Measurements from ENCODE around the gene SOX6. TPM values are rescaled to one million over a fixed set of nuclear protein-coding genes. Genes with fewer than 3 reads are reported as not detected.

The SOX6 gene
- total RNA-seq, 4 donors from 2014 or later = 1.6 to 22.7 (median 6.9) TPM

- Histone ChIP-seq H3K4me1 (no peaks in the 10 kb centered on the region), H3K36me3 (no peaks in the 10 kb centered on the region), H3K4me3 (no peak overlapping the region), H3K27ac (no peak overlapping the region), H3K9me3 (no peaks in the 10 kb centered on the region), H3K27me3 (no peaks in the 10 kb centered on the region)
- intact Hi-C loops (cut with DNase I; ENCODE audit: low total_unique reads) (no loop called here), in situ Hi-C loops (cut with MboI; ENCODE audit: low pct_ligation_motif_present in 1 of 4, low pct_unique_long_range_greater_than_20kb in 1 of 4, low sequenced_read_pairs in 3 of 4) (no loop called here)
- DNase-seq = no peak
- TF ChIP-seq POLR2AphosphoS5 (IDR thresholded peaks at IDR 0.05) = no peak
- TF ChIP-seq CTCF (IDR thresholded peaks at IDR 0.05) = no peak
- TF ChIP-seq EP300 (IDR thresholded peaks at IDR 0.05; ENCODE audit: low read depth) = no peak
- TF ChIP-seq POLR2A (IDR thresholded peaks at IDR 0.05) = no peak
These were observed 17.4 kb upstream of the SOX6 start for GRCh38 chr11:16373768-16374167.

GRCh38 chr11:16372355-16372754 lies 16.0 kb upstream of the SOX6 start:
- in situ Hi-C loops (cut with MboI; ENCODE audit: low pct_ligation_motif_present in 1 of 4, low pct_unique_long_range_greater_than_20kb in 1 of 4, low sequenced_read_pairs in 3 of 4) = no loop called here
- TF ChIP-seq CTCF (IDR thresholded peaks at IDR 0.05) (no peak), POLR2A (IDR thresholded peaks at IDR 0.05) (no peak), POLR2AphosphoS5 (IDR thresholded peaks at IDR 0.05) (no peak), EP300 (IDR thresholded peaks at IDR 0.05; ENCODE audit: low read depth) (no peak)
- H3K9me3 ChIP-seq = no peaks in the 10 kb centered on the region
- H3K27me3 ChIP-seq = no peaks in the 10 kb centered on the region
- intact Hi-C loops (cut with DNase I; ENCODE audit: low total_unique reads) = no loop called here
- no peak overlapping the region for H3K27ac ChIP-seq
- H3K36me3 ChIP-seq = no peaks in the 10 kb centered on the region
- H3K4me1 ChIP-seq = no peaks in the 10 kb centered on the region
- WGBS, 2 donors (ENCODE audit: low coverage in 1 of 2) = 87 to 95% methylated on average over 2 of the region's 2 CpGs
- H3K4me3 ChIP-seq = no peak overlapping the region
- no peak for DNase-seq

- Histone ChIP-seq H3K4me3 (no peak overlapping the region), H3K27me3 (no peaks in the 10 kb centered on the region), H3K4me1 (peaks cover 0 to 9% (median 3%) of the 10 kb centered on the region in 4 donors), H3K36me3 (no peaks in the 10 kb centered on the region), H3K27ac (no peak overlapping the region), H3K9me3 (no peaks in the 10 kb centered on the region)
- WGBS, 2 donors (ENCODE audit: low coverage in 1 of 2) = 79 to 85% methylated on average over 2 of the region's 2 CpGs
- no peak for DNase-seq
- in situ Hi-C loops (cut with MboI; ENCODE audit: low pct_ligation_motif_present in 1 of 4, low pct_unique_long_range_greater_than_20kb in 1 of 4, low sequenced_read_pairs in 3 of 4) (no loop called here), intact Hi-C loops (cut with DNase I; ENCODE audit: low total_unique reads) (no loop called here)
- no peak for TF ChIP-seq CTCF (IDR thresholded peaks at IDR 0.05)
- no peak for TF ChIP-seq EP300 (IDR thresholded peaks at IDR 0.05; ENCODE audit: low read depth)
- no peak for TF ChIP-seq POLR2A (IDR thresholded peaks at IDR 0.05)
- TF ChIP-seq POLR2AphosphoS5 (IDR thresholded peaks at IDR 0.05) = no peak
These were observed 10.9 kb upstream of the SOX6 start for GRCh38 chr11:16367252-16367651.

GRCh38 chr11:16365581-16366228 lies 9.4 kb upstream of the SOX6 start:
- H3K4me3 ChIP-seq = no peak overlapping the region
- WGBS, 2 donors (ENCODE audit: low coverage in 1 of 2) = 65 to 79% methylated on average over 3 of the region's 3 CpGs
- H3K36me3 ChIP-seq = no peaks in the 10 kb centered on the region
- no peaks in the 10 kb centered on the region for H3K9me3 ChIP-seq
- no peak for TF ChIP-seq POLR2A (IDR thresholded peaks at IDR 0.05)
- TF ChIP-seq EP300 (IDR thresholded peaks at IDR 0.05; ENCODE audit: low read depth) = no peak
- TF ChIP-seq CTCF (IDR thresholded peaks at IDR 0.05) = no peak
- no peak for TF ChIP-seq POLR2AphosphoS5 (IDR thresholded peaks at IDR 0.05)
- intact Hi-C loops (cut with DNase I; ENCODE audit: low total_unique reads) = no loop called here
- in situ Hi-C loops (cut with MboI; ENCODE audit: low pct_ligation_motif_present in 1 of 4, low pct_unique_long_range_greater_than_20kb in 1 of 4, low sequenced_read_pairs in 3 of 4) = no loop called here
- no peak for DNase-seq
- H3K27ac ChIP-seq = no peak overlapping the region
- no peaks in the 10 kb centered on the region for H3K27me3 ChIP-seq
- H3K4me1 ChIP-seq = peaks cover 0 to 9% (median 3%) of the 10 kb centered on the region in 4 donors
